ENCODE results near the gene PMPCA. TPM values are rescaled to one million over a fixed set of nuclear protein-coding genes. Genes with fewer than 3 reads are reported as not detected.

Gene PMPCA
- total and polyA plus RNA-seq, 2 of the 13 experiments (the other 11 are each of a cell fraction or from before 2014, with no cell fraction given) = 70.2 to 88.4 TPM

DNA sequence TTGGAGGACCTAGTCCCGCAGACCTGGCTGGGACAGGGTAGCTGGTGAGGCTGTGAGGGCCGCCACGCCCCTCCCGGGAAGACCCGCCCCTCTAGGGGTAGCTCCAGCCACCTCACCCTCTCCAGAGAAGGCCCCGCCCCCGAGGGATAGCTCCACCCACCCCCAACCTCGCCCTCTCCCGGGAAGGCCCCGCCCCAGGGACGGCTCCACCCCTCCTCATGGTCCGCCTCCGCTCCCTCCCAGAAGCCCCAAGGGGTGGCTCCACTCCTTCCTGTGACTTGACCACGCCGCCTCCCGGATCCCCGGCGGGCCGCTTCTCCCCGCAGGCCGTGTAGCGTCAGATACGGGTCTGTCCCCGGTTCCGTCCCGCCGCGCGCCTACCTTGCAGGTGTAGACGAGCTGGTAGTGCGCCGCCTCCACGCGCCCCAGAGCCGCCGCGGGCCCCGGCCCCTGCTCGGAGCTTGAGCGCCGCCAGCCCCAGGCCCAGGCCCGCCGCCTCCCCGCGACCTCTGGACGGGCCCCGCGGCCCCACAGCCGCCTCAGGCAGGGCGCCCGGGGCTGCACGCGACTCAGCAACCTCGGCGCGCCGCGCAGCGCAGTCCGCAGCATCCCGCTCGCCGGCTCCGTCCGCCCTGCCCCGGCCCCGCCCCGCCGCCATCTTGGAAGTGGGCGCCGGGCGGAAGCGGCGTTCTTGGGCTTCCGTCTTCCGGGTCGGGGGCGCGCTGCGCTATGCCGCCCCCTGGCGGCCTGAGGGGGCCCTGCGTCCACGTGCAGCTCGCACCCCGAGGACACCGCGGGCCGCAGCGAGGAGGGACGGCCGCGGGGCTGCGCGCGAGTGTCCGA, 47.1 kb upstream of the PMPCA start, which contains the start of gene DNLZ (continued):
- TF ChIP-seq, protein P1, sequence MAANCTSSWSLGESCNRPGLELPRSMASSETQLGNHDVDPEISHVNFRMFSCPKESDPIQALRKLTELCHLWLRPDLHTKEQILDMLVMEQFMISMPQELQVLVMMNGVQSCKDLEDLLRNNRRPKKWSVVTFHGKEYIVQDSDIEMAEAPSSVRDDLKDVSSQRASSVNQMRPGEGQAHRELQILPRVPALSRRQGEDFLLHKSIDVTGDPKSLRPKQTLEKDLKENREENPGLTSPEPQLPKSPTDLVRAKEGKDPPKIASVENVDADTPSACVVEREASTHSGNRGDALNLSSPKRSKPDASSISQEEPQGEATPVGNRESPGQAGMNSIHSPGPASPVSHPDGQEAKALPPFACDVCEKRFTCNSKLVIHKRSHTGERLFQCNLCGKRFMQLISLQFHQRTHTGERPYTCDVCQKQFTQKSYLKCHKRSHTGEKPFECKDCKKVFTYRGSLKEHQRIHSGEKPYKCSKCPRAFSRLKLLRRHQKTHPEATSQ (CRISPR knock-in tag; IDR thresholded peaks at IDR 0.05; ENCODE audit: borderline replicate concordance) = peak; percentile 88
- TF ChIP-seq SOX5 (CRISPR knock-in tag; IDR thresholded peaks at IDR 0.05; ENCODE audit: borderline replicate concordance) (0 out of 2 replicates have a peak, but pooled peaks have one; percentile 19), HDAC2 (CRISPR knock-in tag; IDR thresholded peaks at IDR 0.05) (peak; percentile 59), ZNF577 (CRISPR knock-in tag; IDR thresholded peaks at IDR 0.05; ENCODE audit: borderline replicate concordance, low read depth) (0 out of 2 replicates have a peak, but pooled peaks have one; percentile 28), RXRA (CRISPR knock-in tag; IDR thresholded peaks at IDR 0.05) (peak; percentile 74), POLR2AphosphoS5 (IDR thresholded peaks at IDR 0.05; ENCODE audit: low read depth, low read length) (peak; percentile 82), MAFF (IDR thresholded peaks at IDR 0.05; ENCODE audit: low read depth, low read length) (no peak), ZNF329 (CRISPR knock-in tag; IDR thresholded peaks at IDR 0.05; ENCODE audit: low read depth) (peak; percentile 88; the same call in 1 of the 2 replicates), FOSL2 (CRISPR knock-in tag; IDR thresholded peaks at IDR 0.05) (peak; percentile 31), ZNF44 (CRISPR knock-in tag; IDR thresholded peaks at IDR 0.05) (peak; percentile 26; the same call in 1 of the 2 replicates), ARNTL (CRISPR knock-in tag; IDR thresholded peaks at IDR 0.05) (peak; percentile 91), ZNF83 (CRISPR knock-in tag; IDR thresholded peaks at IDR 0.05; ENCODE audit: borderline replicate concordance) (no peak), SNAPC2 (CRISPR knock-in tag; IDR thresholded peaks at IDR 0.05) (0 out of 2 replicates have a peak, but pooled peaks have one; percentile 31), RBM22 (optimal IDR thresholded peaks at IDR 0.05; ENCODE audit: low read length) (peak; percentile 67)
- TF ChIP-seq, protein P2, sequence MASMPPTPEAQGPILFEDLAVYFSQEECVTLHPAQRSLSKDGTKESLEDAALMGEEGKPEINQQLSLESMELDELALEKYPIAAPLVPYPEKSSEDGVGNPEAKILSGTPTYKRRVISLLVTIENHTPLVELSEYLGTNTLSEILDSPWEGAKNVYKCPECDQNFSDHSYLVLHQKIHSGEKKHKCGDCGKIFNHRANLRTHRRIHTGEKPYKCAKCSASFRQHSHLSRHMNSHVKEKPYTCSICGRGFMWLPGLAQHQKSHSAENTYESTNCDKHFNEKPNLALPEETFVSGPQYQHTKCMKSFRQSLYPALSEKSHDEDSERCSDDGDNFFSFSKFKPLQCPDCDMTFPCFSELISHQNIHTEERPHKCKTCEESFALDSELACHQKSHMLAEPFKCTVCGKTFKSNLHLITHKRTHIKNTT (CRISPR knock-in tag; IDR thresholded peaks at IDR 0.05) = no peak
- TF ChIP-seq, protein P3, sequence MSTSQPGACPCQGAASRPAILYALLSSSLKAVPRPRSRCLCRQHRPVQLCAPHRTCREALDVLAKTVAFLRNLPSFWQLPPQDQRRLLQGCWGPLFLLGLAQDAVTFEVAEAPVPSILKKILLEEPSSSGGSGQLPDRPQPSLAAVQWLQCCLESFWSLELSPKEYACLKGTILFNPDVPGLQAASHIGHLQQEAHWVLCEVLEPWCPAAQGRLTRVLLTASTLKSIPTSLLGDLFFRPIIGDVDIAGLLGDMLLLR (CRISPR knock-in tag; IDR thresholded peaks at IDR 0.05) = peak; percentile 84; the same call in 1 of the 2 replicates
- TF ChIP-seq, protein P4, sequence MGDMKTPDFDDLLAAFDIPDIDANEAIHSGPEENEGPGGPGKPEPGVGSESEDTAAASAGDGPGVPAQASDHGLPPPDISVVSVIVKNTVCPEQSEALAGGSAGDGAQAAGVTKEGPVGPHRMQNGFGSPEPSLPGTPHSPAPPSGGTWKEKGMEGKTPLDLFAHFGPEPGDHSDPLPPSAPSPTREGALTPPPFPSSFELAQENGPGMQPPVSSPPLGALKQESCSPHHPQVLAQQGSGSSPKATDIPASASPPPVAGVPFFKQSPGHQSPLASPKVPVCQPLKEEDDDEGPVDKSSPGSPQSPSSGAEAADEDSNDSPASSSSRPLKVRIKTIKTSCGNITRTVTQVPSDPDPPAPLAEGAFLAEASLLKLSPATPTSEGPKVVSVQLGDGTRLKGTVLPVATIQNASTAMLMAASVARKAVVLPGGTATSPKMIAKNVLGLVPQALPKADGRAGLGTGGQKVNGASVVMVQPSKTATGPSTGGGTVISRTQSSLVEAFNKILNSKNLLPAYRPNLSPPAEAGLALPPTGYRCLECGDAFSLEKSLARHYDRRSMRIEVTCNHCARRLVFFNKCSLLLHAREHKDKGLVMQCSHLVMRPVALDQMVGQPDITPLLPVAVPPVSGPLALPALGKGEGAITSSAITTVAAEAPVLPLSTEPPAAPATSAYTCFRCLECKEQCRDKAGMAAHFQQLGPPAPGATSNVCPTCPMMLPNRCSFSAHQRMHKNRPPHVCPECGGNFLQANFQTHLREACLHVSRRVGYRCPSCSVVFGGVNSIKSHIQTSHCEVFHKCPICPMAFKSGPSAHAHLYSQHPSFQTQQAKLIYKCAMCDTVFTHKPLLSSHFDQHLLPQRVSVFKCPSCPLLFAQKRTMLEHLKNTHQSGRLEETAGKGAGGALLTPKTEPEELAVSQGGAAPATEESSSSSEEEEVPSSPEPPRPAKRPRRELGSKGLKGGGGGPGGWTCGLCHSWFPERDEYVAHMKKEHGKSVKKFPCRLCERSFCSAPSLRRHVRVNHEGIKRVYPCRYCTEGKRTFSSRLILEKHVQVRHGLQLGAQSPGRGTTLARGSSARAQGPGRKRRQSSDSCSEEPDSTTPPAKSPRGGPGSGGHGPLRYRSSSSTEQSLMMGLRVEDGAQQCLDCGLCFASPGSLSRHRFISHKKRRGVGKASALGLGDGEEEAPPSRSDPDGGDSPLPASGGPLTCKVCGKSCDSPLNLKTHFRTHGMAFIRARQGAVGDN (CRISPR knock-in tag; IDR thresholded peaks at IDR 0.05) = peak; percentile 96
- TF ChIP-seq, protein P5, sequence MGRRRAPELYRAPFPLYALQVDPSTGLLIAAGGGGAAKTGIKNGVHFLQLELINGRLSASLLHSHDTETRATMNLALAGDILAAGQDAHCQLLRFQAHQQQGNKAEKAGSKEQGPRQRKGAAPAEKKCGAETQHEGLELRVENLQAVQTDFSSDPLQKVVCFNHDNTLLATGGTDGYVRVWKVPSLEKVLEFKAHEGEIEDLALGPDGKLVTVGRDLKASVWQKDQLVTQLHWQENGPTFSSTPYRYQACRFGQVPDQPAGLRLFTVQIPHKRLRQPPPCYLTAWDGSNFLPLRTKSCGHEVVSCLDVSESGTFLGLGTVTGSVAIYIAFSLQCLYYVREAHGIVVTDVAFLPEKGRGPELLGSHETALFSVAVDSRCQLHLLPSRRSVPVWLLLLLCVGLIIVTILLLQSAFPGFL (CRISPR knock-in tag; IDR thresholded peaks at IDR 0.05) = 0 out of 2 replicates have a peak, but pooled peaks have one; percentile 68

Measured in HepG2 (cell line).